ENCODE results near the gene CKAP4. TPM values are rescaled to one million over a fixed set of nuclear protein-coding genes. Genes with fewer than 3 reads are reported as not detected.
A peak's percentile ranks its signal among the peaks of the same experiment; 100 is the strongest.
"Not testable (repeated sequence)": the region's sequence is repeated elsewhere in the genome, so short reads cannot be mapped to it uniquely, and the experiment has no call there.

The CKAP4 gene
- total and polyA plus RNA-seq, 9 donors, result 44.6 to 141 (median 88.6) TPM

DNA sequence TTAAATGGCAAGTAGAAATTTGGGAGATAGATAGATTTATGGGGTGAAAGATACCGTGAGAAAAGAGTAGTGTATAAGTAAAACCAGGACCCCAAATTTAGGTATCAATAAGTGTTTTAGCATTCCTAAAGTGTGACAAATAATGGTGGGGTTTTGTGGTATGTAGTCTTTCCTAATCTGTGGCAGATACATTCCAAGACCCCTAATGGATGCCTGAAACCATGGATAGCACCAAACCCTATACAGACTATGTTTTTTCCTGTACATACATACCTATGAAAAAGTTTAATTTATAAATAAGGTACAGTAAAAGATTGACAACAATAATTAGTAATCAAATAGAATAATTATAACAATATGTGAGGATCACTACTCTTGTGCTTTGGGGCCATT, 40.3 kb upstream of the CKAP4 start:
- Histone ChIP-seq H3K4me3 (ENCODE audit: low read length) (no peak overlapping the region), H3K27me3 (ENCODE audit: control insufficient read depth, insufficient read depth, low read length) (no peaks in the 10 kb centered on the region), H3K36me3 (ENCODE audit: control insufficient read depth, insufficient read depth, low read length) (no peaks in the 10 kb centered on the region), H3K27ac (ENCODE audit: low read length) (no peak overlapping the region), H3K4me1 (ENCODE audit: control insufficient read depth, insufficient read depth, low read length) (no peaks in the 10 kb centered on the region), H3K9me3 (replicated peaks; ENCODE audit: control insufficient read depth, low read depth, low read length) (no peaks in the 10 kb centered on the region)
- no peak for DNase-seq
- WGBS (ENCODE audit: insufficient coverage), result no CpG with 5 or more reads among the region's 1 CpG

DNA sequence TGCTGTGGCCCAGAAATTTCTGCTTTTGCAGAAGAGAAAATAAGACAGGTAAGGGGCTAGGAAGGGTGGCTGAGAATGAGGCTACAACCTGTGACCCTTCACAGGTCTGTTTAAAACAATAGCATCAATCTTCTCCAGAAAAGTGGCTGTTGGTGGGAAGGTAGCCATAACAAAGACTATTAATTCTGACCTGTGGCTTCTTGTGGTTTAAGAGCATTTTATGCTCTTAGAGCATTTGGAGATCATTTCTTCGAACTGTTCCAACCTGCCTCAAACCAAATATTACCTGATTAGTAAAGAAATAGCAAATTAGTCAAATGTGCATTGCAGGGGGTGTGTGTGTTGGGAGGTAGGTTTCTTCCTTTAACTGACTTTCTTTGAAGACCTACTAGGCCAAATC, 39.5 kb upstream of the CKAP4 start:
- Histone ChIP-seq H3K36me3 (ENCODE audit: control insufficient read depth, insufficient read depth, low read length) (no peaks in the 10 kb centered on the region), H3K4me3 (ENCODE audit: low read length) (no peak overlapping the region), H3K27ac (ENCODE audit: low read length) (no peak overlapping the region), H3K4me1 (ENCODE audit: control insufficient read depth, insufficient read depth, low read length) (no peaks in the 10 kb centered on the region), H3K9me3 (replicated peaks; ENCODE audit: control insufficient read depth, low read depth, low read length) (peaks cover under 1% of the 10 kb centered on the region), H3K27me3 (ENCODE audit: control insufficient read depth, insufficient read depth, low read length) (no peaks in the 10 kb centered on the region)
- WGBS (ENCODE audit: insufficient coverage), result no CpG with 5 or more reads among the region's 1 CpG
- no peak for DNase-seq

DNA sequence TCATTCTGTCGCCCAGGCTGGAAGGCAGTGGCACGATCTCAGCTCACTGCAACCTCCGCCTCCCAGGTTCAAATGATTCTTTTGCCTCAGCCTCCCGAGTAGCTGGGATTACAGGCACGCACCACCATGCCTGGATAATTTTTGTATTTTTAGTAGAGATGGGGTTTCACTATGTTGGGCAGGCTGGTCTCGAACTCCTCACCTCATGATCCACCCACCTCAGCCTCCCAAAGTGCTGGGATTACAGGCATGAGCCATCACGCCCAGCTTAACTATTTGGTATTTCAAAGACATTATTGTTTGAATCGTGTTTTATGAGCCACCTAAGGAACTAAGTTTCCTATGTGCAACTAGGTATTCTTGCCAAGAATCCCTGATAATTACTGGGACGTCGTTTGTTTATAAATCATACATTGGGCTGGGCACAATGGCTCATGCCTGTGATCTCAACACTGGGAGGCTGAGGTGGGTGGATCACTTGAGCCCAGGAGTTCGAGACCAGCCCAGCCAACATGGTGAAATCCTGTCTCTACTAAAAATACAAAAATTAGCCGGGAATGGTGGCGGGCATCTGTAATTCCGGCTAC, 38.8 kb upstream of the CKAP4 start:
- 80% methylated on average over 8 of the region's 14 CpGs for WGBS (ENCODE audit: insufficient coverage)
- H3K27ac ChIP-seq (ENCODE audit: low read length); H3K4me3 ChIP-seq (ENCODE audit: low read length); DNase-seq; H3K9me3 ChIP-seq (replicated peaks; ENCODE audit: control insufficient read depth, low read depth, low read length); H3K4me1 ChIP-seq (ENCODE audit: control insufficient read depth, insufficient read depth, low read length); H3K27me3 ChIP-seq (ENCODE audit: control insufficient read depth, insufficient read depth, low read length); H3K36me3 ChIP-seq (ENCODE audit: control insufficient read depth, insufficient read depth, low read length): not testable (repeated sequence)

DNA sequence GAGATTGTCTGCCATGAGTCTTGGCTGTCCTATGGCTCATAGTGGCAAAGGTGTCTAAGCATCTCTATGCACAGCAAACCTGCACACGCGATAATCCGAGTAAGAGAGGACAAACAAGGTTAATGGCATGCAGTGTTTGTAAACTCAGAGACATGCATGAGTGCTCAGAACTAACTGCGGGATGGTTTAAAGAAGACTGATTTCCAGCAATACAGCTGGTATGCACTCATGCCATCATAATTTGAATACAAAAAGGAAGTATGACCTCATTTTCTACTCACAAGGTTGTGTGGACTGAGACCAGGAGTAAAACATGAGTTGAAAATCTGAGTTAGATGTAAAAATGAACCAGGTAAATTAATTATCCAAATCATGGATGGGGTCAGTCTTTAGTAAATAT, 38.2 kb upstream of the CKAP4 start:
- no peaks in the 10 kb centered on the region for H3K4me1 ChIP-seq (ENCODE audit: control insufficient read depth, insufficient read depth, low read length)
- no peak overlapping the region for H3K27ac ChIP-seq (ENCODE audit: low read length)

DNA sequence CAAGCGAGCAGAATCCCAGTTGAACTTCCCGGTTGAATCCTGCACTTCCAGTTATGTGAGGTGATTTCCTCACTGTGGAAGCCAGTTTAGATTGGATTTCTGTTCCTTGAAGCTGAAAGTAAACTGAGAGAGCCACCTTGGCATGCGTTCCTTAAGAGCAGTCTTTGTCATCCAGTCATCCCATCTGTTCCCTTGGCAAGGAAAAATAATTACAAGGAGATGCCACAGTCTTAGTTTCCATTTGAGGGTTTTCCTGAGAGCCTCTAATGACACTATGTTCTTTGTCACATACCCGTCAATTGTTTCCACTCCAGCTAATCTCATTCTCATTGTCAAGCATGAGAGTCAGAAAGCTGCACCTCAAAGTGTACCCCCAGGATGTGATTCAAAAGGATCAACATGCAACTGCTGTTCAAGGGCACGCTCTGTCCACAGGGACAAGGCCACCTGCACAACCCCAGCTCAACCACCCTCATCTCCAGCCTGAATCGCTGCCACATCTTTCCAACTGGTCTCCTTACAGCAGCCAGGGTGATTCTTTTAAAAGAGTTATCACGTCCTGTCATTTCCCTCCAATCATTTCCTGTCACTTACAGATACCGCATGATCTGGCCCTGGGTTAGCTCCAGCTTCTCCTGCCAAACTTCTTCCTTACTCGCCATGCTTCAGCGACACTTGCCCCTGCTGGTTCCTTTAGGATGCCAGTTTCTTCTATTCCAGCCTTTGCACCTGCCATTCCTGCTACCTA, 36.7 kb upstream of the CKAP4 start:
- Histone ChIP-seq H3K4me1 (ENCODE audit: control insufficient read depth, insufficient read depth, low read length) (no peaks in the 10 kb centered on the region), H3K9me3 (replicated peaks; ENCODE audit: control insufficient read depth, low read depth, low read length) (peaks cover 3% of the 10 kb centered on the region), H3K4me3 (ENCODE audit: low read length) (no peak overlapping the region), H3K36me3 (ENCODE audit: control insufficient read depth, insufficient read depth, low read length) (no peaks in the 10 kb centered on the region), H3K27ac (ENCODE audit: low read length) (no peak overlapping the region), H3K27me3 (ENCODE audit: control insufficient read depth, insufficient read depth, low read length) (no peaks in the 10 kb centered on the region)
- no peak for DNase-seq
- 57% methylated on average over 9 of the region's 10 CpGs for WGBS (ENCODE audit: insufficient coverage)

More for the DNA sequence above, 38.2 kb upstream of the CKAP4 start:
- 67% methylated on average over 3 of the region's 4 CpGs for WGBS (ENCODE audit: insufficient coverage)
- no peaks in the 10 kb centered on the region for H3K36me3 ChIP-seq (ENCODE audit: control insufficient read depth, insufficient read depth, low read length)
- H3K4me3 ChIP-seq (ENCODE audit: low read length), result no peak overlapping the region
- no peaks in the 10 kb centered on the region for H3K27me3 ChIP-seq (ENCODE audit: control insufficient read depth, insufficient read depth, low read length)
- peaks cover 3% of the 10 kb centered on the region for H3K9me3 ChIP-seq (replicated peaks; ENCODE audit: control insufficient read depth, low read depth, low read length)
- no peak for DNase-seq

DNA sequence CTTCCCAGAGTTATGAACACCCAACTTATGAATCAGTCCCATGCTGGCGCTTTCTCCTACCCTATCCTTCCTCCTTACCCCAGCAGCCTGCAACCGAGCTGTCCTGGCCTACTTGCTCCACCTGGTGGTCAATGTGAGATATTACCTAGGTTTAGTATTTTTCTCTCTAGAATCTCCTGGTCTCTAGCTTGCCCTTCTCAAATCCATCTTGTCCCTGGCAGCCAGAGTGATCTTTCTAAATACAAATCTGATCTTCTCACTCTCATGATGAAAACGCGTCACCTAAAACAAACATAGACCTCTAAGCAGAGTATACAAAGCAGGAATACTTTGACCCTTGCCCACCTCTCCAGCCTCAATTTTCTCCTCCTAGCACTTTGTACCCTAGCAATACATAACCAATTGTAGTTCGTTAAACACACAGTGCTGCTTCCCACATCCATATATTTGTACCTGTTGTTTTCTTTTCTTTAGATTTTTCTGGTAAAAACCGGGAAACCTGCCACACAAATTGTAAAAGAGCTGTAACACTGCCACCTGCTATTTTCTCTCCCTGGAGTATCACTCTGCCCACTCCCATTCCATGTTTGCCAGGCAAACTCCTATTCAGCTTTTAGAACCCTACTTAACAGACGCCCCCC, 34.8 kb upstream of the CKAP4 start:
- DNase-seq, result peak; percentile 19
- Histone ChIP-seq H3K27me3 (ENCODE audit: control insufficient read depth, insufficient read depth, low read length) (no peaks in the 10 kb centered on the region), H3K9me3 (replicated peaks; ENCODE audit: control insufficient read depth, low read depth, low read length) (peaks cover 3% of the 10 kb centered on the region), H3K4me3 (ENCODE audit: low read length) (no peak overlapping the region), H3K4me1 (ENCODE audit: control insufficient read depth, insufficient read depth, low read length) (no peaks in the 10 kb centered on the region), H3K27ac (ENCODE audit: low read length) (no peak overlapping the region), H3K36me3 (ENCODE audit: control insufficient read depth, insufficient read depth, low read length) (no peaks in the 10 kb centered on the region)
- WGBS (ENCODE audit: insufficient coverage), result 36% methylated on average over 3 of the region's 7 CpGs

DNA sequence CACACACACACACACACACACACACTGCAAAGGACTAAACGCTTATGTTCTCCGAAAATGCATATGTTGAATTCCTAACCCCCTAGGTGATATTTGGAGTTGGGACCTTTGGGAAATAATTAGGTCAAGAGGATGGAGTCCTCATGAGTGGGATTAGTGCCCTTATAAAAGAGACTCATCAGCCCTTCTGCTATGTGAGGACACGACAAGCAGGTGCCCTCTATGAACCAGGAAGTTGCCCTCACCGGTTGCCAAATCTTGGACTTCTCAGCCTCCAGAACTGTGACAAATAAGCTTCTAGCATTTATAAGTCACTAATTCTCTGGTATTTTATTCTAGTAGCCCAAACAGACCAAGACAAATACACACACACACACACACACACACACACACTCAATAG, 34.0 kb upstream of the CKAP4 start:
- no peaks in the 10 kb centered on the region for H3K36me3 ChIP-seq (ENCODE audit: control insufficient read depth, insufficient read depth, low read length)
- H3K4me1 ChIP-seq (ENCODE audit: control insufficient read depth, insufficient read depth, low read length), result no peaks in the 10 kb centered on the region
- no CpG with 5 or more reads among the region's 4 CpGs for WGBS (ENCODE audit: insufficient coverage)
- H3K4me3 ChIP-seq (ENCODE audit: low read length), result no peak overlapping the region
- peaks cover 3% of the 10 kb centered on the region for H3K9me3 ChIP-seq (replicated peaks; ENCODE audit: control insufficient read depth, low read depth, low read length)
- H3K27ac ChIP-seq (ENCODE audit: low read length), result no peak overlapping the region
- DNase-seq, result no peak
- H3K27me3 ChIP-seq (ENCODE audit: control insufficient read depth, insufficient read depth, low read length), result no peaks in the 10 kb centered on the region

DNA sequence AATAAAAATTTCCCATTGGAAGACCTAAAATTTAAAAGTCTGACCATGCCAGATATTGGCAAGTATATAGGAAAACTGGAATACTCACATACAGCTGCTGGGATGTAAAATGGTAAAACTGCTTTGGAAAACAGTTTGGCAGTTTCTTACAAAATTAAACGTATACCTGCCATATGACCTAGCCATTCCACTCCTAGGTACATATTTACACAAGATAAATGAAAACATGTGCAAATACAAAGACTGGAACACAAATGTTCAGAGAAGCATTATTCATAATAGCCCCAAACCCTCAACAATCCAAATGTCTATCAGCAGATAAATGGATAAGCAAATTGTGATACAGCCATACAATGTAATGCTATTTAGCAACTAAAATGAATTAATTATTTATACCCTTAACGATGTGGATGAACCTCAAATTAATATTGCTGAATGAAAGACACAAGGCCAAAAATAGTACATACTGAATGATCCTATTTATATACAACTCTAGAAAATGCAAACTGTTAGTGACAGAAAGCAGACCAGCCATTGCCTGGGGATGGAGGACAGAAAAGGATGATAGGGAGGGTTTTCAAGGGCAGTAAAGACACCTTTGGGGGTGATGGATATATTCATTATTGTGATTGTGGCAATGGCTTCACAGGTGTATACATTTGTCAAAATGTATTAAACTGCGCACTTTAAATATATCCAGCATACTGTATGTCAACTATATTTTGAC, 33.4 kb upstream of the CKAP4 start:
- Histone ChIP-seq H3K27me3 (ENCODE audit: control insufficient read depth, insufficient read depth, low read length) (no peaks in the 10 kb centered on the region), H3K4me1 (ENCODE audit: control insufficient read depth, insufficient read depth, low read length) (no peaks in the 10 kb centered on the region), H3K27ac (ENCODE audit: low read length) (no peak overlapping the region), H3K4me3 (ENCODE audit: low read length) (no peak overlapping the region), H3K36me3 (ENCODE audit: control insufficient read depth, insufficient read depth, low read length) (no peaks in the 10 kb centered on the region), H3K9me3 (replicated peaks; ENCODE audit: control insufficient read depth, low read depth, low read length) (peaks cover 3% of the 10 kb centered on the region)
- WGBS (ENCODE audit: insufficient coverage), result no CpG with 5 or more reads among the region's 3 CpGs
- no peak for DNase-seq

DNA sequence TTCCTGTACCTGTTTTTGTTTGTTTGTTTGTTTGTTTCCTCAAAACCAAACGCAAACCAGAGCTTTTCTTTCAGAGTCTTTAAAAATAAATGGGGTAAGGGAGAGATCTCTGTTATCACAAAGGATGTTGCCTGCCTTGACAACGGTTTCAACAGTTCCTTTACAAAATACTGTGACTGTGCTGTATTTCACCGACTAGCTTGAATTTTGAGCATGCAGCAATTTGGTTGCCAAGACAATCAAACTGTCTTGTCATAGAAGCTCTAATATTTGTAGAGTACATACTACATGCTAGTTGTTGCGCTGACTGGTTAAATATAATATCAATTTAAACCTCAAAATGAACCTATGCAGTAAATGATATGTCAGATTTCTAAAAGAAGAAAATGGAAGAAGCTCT, 32.3 kb upstream of the CKAP4 start:
- Histone ChIP-seq H3K27me3 (ENCODE audit: control insufficient read depth, insufficient read depth, low read length) (no peaks in the 10 kb centered on the region), H3K36me3 (ENCODE audit: control insufficient read depth, insufficient read depth, low read length) (no peaks in the 10 kb centered on the region), H3K27ac (ENCODE audit: low read length) (no peak overlapping the region), H3K4me1 (ENCODE audit: control insufficient read depth, insufficient read depth, low read length) (no peaks in the 10 kb centered on the region), H3K4me3 (ENCODE audit: low read length) (no peak overlapping the region), H3K9me3 (replicated peaks; ENCODE audit: control insufficient read depth, low read depth, low read length) (peaks cover 3% of the 10 kb centered on the region)
- no CpG with 5 or more reads among the region's 4 CpGs for WGBS (ENCODE audit: insufficient coverage)
- no peak for DNase-seq
